C4-2B (cell line): ENCODE results near the gene CREB5.

ENCODE experiments used
- CTCF ChIP-seq: fragments of 450-650 bp; conservative IDR thresholded peaks from 2 replicates; pipeline ENCODE4 v1.5.1; 2017; ENCODE audit warnings: mild to moderate bottlenecking
- ZFX ChIP-seq: fragments of 450-650 bp; IDR thresholded peaks from 2 replicates; pipeline ENCODE4 v1.6.1; 2017

GRCh38 chr7:28704706-28705105 is 292.4 kb downstream of the CREB5 start:
- TF ChIP-seq CTCF = no peak
- TF ChIP-seq ZFX = no peak
